ENCODE measurements around the gene FAM120AOS.

The FAM120AOS gene

DNA sequence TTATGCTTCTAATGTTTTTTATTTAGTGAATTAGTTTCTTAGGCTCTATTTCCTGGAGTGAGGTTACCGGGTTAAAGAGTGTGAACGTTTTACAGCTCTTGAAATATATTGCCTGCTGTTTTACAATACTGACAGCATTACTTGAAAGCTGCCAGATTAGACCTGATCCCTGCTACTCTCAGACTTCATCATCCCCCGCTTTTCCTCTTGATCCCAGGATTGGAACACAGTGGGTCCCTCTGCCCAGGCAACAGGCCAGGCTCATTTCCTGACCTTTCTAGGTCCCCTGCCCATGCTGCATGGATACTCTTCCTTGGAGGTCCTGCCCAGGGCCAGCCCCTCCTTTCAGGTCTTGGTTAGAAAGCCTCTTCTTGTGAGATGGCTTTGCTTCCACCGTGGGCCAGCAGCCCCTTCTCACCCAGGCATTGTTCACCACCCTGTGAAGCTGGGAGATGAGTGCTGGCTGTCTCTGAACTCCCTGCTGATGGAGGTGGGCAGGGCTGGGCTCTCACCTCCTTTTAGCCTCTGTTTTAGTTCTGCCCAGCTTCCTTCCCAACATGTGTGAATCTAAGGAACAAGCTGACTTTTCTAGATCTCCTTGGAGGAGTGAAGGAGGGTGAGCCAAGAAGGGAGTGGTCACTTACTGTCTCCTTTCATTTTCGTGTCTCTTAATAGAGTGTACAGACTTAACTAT is 15.5 kb upstream of the FAM120AOS start:
- no peak for TF ChIP-seq ZFX (IDR thresholded peaks at IDR 0.05; ENCODE audit: borderline replicate concordance)
- TF ChIP-seq, protein P1, sequence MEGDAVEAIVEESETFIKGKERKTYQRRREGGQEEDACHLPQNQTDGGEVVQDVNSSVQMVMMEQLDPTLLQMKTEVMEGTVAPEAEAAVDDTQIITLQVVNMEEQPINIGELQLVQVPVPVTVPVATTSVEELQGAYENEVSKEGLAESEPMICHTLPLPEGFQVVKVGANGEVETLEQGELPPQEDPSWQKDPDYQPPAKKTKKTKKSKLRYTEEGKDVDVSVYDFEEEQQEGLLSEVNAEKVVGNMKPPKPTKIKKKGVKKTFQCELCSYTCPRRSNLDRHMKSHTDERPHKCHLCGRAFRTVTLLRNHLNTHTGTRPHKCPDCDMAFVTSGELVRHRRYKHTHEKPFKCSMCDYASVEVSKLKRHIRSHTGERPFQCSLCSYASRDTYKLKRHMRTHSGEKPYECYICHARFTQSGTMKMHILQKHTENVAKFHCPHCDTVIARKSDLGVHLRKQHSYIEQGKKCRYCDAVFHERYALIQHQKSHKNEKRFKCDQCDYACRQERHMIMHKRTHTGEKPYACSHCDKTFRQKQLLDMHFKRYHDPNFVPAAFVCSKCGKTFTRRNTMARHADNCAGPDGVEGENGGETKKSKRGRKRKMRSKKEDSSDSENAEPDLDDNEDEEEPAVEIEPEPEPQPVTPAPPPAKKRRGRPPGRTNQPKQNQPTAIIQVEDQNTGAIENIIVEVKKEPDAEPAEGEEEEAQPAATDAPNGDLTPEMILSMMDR (IDR thresholded peaks at IDR 0.05): no peak
- H3K27ac ChIP-seq: no peak overlapping the region

DNA sequence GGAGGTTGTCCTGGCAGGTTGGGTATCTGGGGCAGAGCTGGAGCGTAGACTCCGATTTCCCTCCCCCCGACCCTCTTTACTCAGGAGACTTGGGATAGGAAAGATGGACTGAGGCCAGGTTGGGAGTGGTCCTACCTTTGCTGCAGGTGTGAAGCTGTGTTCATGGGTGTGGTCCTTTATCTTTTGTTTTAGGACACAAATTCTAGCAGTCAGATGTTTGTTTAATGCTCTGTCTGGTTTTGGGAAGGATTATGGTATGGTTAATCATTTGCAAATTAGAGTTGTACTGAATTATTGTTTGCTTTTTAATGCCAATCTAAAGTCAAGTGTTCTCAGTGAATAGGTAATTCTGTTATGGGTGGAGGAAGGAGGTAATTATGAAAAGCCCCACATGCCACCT is 14.1 kb upstream of the FAM120AOS start:
- TF ChIP-seq, protein P1 (IDR thresholded peaks at IDR 0.05): no peak
- no peak for TF ChIP-seq ZFX (IDR thresholded peaks at IDR 0.05; ENCODE audit: borderline replicate concordance)
- peak overlapping the region; percentile 5; the same call in 1 of the 2 replicates for H3K27ac ChIP-seq

DNA sequence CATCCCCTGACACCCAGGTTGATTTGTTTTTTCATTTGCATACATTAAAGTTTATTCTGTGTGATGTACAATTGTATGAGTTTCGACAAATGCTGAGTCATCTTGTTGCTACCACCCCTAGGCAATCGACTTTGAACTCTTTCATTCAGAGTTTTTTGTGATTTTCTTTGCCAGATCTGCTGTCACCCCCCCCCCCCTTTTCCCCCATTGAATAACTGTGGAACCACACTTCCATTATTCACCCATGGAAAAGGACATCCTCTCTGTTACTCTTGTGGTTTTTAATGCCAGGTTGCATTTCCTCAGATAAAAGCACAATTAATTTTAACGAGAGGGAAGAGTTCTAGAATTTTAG is 13.7 kb upstream of the FAM120AOS start:
- peak overlapping the region; percentile 5; the same call in 1 of the 2 replicates for H3K27ac ChIP-seq
- no peak for TF ChIP-seq ZFX (IDR thresholded peaks at IDR 0.05; ENCODE audit: borderline replicate concordance)
- TF ChIP-seq, protein P1 (IDR thresholded peaks at IDR 0.05): no peak

DNA sequence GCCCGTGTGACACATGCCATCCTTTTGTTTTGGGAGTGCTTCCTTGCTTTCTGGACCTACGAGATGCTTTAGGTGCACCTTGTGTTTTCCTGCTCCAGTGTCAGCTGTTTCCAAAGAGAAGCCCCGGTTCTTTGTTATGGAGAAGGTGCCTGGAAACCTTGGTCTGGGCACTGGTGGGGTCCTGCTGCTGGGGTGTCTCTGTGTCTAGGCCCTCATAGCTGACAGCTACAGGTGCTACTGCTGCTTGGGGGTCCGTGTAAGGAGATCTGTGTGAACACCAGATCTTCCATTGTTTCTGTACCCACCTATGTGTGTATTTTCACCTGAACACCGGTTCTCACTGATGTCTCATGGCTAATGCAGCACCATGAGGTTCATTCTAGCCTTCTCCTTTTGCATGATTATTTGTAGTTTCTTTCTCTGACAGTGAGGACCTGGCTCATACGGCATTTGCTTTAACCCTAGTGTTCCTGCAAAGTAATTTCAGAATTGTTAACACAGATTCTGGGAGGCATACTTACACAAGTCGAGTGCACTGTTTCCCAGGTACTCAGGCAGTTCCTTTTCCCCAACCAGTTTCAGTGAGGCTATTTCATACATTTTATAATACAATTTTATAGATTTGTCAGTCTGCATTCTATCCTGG is 13.2 kb upstream of the FAM120AOS start:
- H3K27ac ChIP-seq: peak overlapping the region; percentile 5; the same call in 1 of the 2 replicates
- no peak for TF ChIP-seq ZFX (IDR thresholded peaks at IDR 0.05; ENCODE audit: borderline replicate concordance)
- TF ChIP-seq, protein P1 (IDR thresholded peaks at IDR 0.05): no peak

DNA sequence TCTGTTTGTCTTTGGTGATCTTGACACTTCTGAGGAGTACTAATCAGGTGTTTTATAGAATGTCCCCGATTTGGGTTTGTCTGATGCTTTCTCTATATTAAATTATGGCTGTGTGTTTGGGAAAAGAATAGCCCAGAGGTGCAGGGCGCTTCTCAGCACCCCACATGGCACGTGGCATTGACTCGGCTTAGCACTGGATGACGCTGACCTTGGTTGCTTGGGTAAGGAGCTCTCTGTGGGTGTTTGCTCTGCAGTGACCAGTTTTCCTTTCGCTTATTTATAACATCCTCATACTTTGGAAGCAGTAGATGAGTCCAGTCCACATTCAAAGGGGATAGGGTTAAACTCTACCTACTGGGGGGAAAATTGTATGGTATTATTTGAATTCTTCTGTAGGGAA is 12.5 kb upstream of the FAM120AOS start:
- no peak overlapping the region; the same call in 1 of the 2 replicates for H3K27ac ChIP-seq
- TF ChIP-seq, protein P1 (IDR thresholded peaks at IDR 0.05): no peak
- TF ChIP-seq ZFX (IDR thresholded peaks at IDR 0.05; ENCODE audit: borderline replicate concordance): no peak

DNA sequence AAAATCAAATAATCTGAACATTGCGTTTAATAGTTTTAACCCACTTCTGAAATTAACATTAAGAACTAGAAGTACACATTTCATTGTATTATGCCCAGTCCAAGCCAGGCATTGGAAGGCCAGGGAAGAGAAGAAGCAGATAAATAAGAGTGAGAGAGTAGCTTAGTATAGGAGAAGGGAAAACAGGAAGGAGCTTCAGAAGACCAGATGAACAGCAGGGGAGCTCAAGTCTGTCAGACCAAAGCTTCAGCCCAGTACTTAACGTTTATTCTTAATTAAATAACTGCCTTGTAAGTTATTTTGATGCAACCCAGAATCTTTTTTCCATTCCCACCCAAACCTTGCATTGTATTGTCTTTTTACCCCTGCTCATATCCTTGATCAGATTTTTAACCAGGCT is 11.5 kb upstream of the FAM120AOS start:
- H3K27ac ChIP-seq: 0 out of 2 replicates have a peak overlapping the region, but pooled peaks have one; percentile 0
- no peak for TF ChIP-seq ZFX (IDR thresholded peaks at IDR 0.05; ENCODE audit: borderline replicate concordance)
- TF ChIP-seq, protein P1 (IDR thresholded peaks at IDR 0.05): no peak

DNA sequence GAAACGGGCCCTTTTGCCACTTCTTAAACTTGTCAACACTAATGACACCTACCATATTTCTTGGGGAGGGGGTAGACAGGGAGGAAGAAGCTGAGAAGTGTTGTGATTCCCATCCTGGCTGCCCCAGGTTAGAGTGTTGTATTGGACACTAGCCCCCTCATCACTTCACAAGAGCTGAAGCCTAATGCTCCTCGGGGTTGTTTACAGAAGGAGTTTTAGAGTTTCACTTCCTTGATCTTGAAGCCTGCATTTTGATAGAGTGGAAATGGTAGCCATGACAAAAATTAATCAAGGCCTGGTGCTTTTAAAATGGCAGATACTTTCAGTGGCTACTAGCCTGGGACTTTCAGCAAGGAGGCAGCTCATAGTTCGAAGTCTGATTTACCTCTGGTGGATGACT is 11.0 kb upstream of the FAM120AOS start:
- H3K27ac ChIP-seq: 0 out of 2 replicates have a peak overlapping the region, but pooled peaks have one; percentile 0
- TF ChIP-seq ZFX (IDR thresholded peaks at IDR 0.05; ENCODE audit: borderline replicate concordance): no peak
- TF ChIP-seq, protein P1 (IDR thresholded peaks at IDR 0.05): no peak
